Breast epithelium (tissue), 3 donors: Measurements from ENCODE around the gene ZNF576.

Source experiments
- CTCF ChIP-seq, 3 donors: fragments of 450-650 bp; IDR thresholded peaks; one replicate each; pipeline ENCODE4 v1.5.1; 2016 to 2017; ENCODE audit warnings: antibody characterized with exemption in 3 of 3, mild to moderate bottlenecking in 3 of 3, moderate library complexity in 3 of 3
- POLR2A ChIP-seq: fragments of 450-650 bp; IDR thresholded peaks from one replicate; pipeline ENCODE4 v1.6.1; 2016; ENCODE audit warnings: antibody characterized with exemption, mild to moderate bottlenecking, moderate library complexity
- POLR2AphosphoS5 ChIP-seq, 3 donors: sonication (generic); formaldehyde crosslinking; IDR thresholded peaks; one replicate each; pipeline ENCODE4 v1.6.1; 2017; ENCODE audit warnings: antibody characterized with exemption in 3 of 3

GRCh38 chr19:43625918-43626579, 29.7 kb downstream of the ZNF576 start:
- TF ChIP-seq CTCF (IDR thresholded peaks at IDR 0.05), result no peak
- no peak for TF ChIP-seq POLR2AphosphoS5 (IDR thresholded peaks at IDR 0.05)
- no peak for TF ChIP-seq POLR2A
